MM.1S (cell line): Measurements from ENCODE around the gene SHROOM3.

ENCODE experiments used
- EZH2 ChIP-seq: fragments of 300-600 bp; sonication (generic); optimal IDR thresholded peaks from 2 replicates; pipeline ENCODE3; 2017; ENCODE audit warnings: low read depth, mild to moderate bottlenecking, antibody characterized with exemption, low read length, mixed read lengths
- EZH2phosphoT487 ChIP-seq: fragments of 300-600 bp; sonication (generic); IDR thresholded peaks from 2 replicates; pipeline ENCODE4 v1.6.1; 2018; ENCODE audit warnings: antibody characterized with exemption, low read length
- TF ChIP-seq, protein P1 (sequence below): fragments of 300-600 bp; sonication (generic); IDR thresholded peaks from 2 replicates; pipeline ENCODE4 v1.5.1; 2016; ENCODE audit warnings: antibody characterized with exemption, low read length, mixed read lengths

GRCh38 chr4:76802236-76803021, 367.4 kb downstream of the SHROOM3 start:
- TF ChIP-seq, protein P1, sequence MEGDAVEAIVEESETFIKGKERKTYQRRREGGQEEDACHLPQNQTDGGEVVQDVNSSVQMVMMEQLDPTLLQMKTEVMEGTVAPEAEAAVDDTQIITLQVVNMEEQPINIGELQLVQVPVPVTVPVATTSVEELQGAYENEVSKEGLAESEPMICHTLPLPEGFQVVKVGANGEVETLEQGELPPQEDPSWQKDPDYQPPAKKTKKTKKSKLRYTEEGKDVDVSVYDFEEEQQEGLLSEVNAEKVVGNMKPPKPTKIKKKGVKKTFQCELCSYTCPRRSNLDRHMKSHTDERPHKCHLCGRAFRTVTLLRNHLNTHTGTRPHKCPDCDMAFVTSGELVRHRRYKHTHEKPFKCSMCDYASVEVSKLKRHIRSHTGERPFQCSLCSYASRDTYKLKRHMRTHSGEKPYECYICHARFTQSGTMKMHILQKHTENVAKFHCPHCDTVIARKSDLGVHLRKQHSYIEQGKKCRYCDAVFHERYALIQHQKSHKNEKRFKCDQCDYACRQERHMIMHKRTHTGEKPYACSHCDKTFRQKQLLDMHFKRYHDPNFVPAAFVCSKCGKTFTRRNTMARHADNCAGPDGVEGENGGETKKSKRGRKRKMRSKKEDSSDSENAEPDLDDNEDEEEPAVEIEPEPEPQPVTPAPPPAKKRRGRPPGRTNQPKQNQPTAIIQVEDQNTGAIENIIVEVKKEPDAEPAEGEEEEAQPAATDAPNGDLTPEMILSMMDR, result no peak
- TF ChIP-seq EZH2 (no peak), EZH2phosphoT487 (no peak)
